ENCODE measurements around the gene FOLR1. TPM values are rescaled to one million over a fixed set of nuclear protein-coding genes. Genes with fewer than 3 reads are reported as not detected.
"Not testable (repeated sequence)": the region's sequence is repeated elsewhere in the genome, so short reads cannot be mapped to it uniquely, and the experiment has no call there.

FOLR1 gene
- 0.41 and 1.3 TPM in 2 replicates for total RNA-seq (2014; rRNA removed; shearing (Covaris generic))

DNA sequence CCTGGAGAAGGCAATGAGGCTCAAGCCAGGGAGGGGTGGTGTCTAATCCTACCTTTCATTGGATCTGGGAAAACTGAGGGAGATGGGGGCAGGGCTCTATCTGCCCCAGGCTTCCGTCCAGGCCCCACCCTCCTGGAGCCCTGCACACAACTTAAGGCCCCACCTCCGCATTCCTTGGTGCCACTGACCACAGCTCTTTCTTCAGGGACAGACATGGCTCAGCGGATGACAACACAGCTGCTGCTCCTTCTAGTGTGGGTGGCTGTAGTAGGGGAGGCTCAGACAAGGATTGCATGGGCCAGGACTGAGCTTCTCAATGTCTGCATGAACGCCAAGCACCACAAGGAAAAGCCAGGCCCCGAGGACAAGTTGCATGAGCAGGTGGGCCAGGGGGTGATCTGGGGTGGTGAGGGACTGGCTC is at the start of gene FOLR1:
FOLR1 (plus strand) TSS at position 180 of the 421 bp plus-strand sequence; CDS start at position 214, 34 bp downstream.
- DNase-seq: peak; percentile 67
- Histone ChIP-seq H3K36me3 (replicated peaks; ENCODE audit: control insufficient read depth, insufficient read depth, low read length) (no peaks in the 10 kb centered on the region), H3K27me3 (ENCODE audit: control insufficient read depth, insufficient read depth, low read length) (no peaks in the 10 kb centered on the region; the same call in 1 of the 2 replicates), H3K4me3 (ENCODE audit: insufficient read depth, low read depth, low read length) (no peak within 1 kb of the TSS)

DNA sequence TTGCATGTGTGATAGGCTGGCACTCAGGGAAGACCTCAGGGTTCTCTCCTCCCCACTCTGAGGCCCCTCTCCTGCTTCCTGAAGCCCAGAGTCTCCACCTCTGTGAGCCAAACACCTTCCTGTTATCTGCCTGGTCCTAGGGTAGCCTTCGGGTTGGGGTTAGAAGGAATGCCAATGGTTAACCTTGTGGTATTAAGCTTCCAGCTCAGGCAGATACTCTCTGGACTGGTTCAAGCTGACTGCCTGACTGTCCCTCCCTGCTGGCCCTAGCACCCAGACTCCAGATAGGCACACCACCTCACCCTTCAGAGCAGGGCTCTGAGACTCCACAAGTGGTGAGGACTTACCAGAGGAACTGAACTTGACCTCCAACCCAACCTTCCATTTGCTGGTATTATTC is 49.4 kb upstream of the FOLR1 start:
- DNase-seq; H3K36me3 ChIP-seq (replicated peaks; ENCODE audit: control insufficient read depth, insufficient read depth, low read length); H3K4me3 ChIP-seq (ENCODE audit: insufficient read depth, low read depth, low read length); H3K27me3 ChIP-seq (ENCODE audit: control insufficient read depth, insufficient read depth, low read length): not testable (repeated sequence)

DNA sequence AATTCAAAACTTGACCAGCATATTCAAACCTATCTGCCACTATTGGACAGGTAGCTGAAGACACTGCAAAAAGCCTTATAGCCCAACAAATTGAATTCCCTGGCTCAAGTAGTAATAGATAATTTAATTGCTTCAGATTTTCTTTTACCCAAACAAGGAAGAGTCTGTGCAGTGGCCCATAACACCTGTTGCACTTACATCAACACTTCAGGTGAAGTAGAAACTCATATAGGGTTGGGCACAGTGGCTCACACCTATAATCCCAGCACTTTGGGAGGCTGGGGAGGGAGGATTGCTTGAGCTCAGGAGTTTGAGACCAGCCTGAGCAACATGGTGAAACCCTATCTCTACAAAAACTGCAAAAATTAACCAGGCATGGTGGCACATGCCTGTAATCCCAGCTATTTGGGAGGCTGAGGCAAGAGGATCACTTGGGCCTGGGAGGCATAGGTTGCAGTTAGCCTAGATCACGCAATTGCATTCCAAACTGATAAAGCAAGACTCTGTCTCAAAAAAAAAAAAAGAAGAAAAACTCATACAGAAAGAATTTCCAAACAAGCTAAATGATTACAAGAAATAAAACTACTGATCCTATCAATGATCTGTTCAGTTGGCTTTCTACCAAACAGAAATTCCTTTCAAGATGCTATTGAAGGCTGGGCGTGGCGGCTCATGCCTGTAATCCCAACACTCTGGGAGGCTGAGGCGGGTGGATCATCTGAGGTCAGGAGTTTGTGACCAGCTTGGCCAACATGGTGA is 47.0 kb upstream of the FOLR1 start:
- Histone ChIP-seq H3K27me3 (ENCODE audit: control insufficient read depth, insufficient read depth, low read length) (no peaks in the 10 kb centered on the region), H3K4me3 (ENCODE audit: insufficient read depth, low read depth, low read length) (no peak overlapping the region), H3K36me3 (replicated peaks; ENCODE audit: control insufficient read depth, insufficient read depth, low read length) (no peaks in the 10 kb centered on the region)
- no peak for DNase-seq

DNA sequence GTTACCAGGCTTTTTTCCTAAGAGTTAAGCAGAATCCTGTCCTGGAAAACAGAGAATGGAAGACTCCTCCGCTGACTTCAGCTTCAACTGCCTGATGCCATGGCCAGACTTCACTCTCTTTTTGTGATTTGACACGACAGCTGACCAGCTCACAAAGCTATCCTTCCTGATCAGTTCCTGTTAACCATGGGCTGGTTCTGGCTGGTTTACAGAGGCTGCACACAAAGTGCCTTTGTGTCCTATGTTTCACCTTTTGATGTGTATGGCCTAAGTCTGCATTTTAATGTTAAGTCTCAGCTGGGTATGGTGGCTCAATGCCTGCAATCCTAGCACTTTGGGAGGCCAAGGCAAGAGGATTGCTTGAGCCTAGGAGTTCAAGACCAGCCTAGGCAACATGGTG is 45.3 kb upstream of the FOLR1 start:
- Histone ChIP-seq H3K27me3 (ENCODE audit: control insufficient read depth, insufficient read depth, low read length) (no peaks in the 10 kb centered on the region), H3K4me3 (ENCODE audit: insufficient read depth, low read depth, low read length) (no peak overlapping the region), H3K36me3 (replicated peaks; ENCODE audit: control insufficient read depth, insufficient read depth, low read length) (no peaks in the 10 kb centered on the region)
- no peak for DNase-seq

DNA sequence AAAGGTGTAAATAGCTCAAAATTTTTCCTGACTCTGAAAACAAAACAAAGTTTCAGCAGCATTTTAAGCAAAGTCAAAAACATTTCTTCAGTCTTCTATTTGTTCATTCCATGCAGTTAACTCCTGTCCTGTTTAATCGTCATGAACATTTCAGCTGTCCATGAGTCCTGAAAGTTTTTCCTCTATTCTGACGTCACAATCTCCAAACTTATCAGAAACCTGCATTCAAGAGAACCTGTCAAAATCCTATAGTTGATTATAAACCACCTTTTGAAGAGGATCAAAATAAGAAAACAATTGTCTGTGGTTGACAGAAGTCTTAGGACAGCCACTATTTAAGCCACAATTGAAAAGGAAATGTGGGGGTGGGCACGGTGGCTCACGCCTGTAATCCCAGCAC is 41.1 kb upstream of the FOLR1 start:
- H3K4me3 ChIP-seq (ENCODE audit: insufficient read depth, low read depth, low read length): no peak overlapping the region
- H3K27me3 ChIP-seq (ENCODE audit: control insufficient read depth, insufficient read depth, low read length): no peaks in the 10 kb centered on the region
- DNase-seq: no peak
- no peaks in the 10 kb centered on the region for H3K36me3 ChIP-seq (replicated peaks; ENCODE audit: control insufficient read depth, insufficient read depth, low read length)

DNA sequence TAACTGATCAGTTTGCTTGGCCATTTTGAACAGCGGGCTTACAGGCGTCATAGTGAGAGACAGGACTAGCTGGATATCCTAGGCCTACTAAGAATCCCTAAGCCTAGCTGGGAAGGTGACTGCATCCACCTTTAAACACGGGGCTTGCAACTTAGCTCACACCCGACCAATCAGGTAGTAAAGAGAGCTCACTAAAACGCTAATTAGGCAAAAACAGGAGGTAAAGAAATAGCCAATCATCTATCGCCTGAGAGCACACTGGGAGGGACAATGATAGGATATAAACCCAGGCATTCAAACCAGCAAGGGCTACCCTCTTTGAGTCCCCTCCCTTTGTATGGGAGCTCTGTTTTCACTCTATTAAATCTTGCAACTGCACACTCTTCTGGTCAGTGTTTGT is 38.1 kb upstream of the FOLR1 start:
- not testable (repeated sequence) for H3K27me3 ChIP-seq (ENCODE audit: control insufficient read depth, insufficient read depth, low read length); H3K36me3 ChIP-seq (replicated peaks; ENCODE audit: control insufficient read depth, insufficient read depth, low read length); H3K4me3 ChIP-seq (ENCODE audit: insufficient read depth, low read depth, low read length); DNase-seq

DNA sequence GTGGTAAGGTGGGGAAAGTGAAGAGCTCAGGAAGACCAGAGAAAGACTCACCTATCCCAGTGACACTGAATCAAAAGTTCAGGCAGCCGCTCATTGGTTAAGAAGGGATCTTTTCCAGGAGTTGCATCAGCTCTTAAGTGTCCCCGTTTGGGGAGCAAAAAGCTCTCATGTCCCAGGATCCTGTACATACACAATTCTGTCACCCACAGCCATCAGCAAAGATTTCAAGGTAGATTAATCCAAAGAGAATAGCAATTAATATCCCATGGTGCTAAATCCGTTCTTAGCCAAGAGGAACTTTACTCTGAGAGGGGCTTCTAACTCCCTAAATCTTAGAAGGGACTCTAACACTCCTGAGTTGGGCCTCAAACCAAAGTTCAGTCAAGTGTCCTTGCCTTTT is 37.1 kb upstream of the FOLR1 start:
- Histone ChIP-seq H3K36me3 (replicated peaks; ENCODE audit: control insufficient read depth, insufficient read depth, low read length) (no peaks in the 10 kb centered on the region), H3K27me3 (ENCODE audit: control insufficient read depth, insufficient read depth, low read length) (0 out of 2 replicates have a peak, but pooled peaks cover 1% of the 10 kb centered on the region), H3K4me3 (ENCODE audit: insufficient read depth, low read depth, low read length) (no peak overlapping the region)
- no peak for DNase-seq

DNA sequence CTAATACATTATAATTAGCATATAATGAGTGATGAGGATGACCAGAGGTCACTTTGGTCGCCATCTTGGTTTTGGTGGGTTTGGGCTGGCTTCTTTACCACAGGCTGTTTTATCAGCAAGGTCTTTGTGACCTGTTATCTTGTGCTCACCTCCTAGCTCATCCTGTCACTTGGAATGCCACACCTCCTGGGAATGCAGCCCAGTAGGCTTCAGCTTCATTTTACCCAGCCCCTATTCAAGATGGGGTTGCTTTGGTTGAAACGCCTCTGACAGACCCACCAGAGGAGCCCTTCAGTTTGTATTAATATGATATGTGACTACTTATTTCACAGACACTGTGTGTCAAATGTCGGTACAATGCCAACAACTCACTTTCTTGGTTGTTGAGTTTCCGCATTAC is 36.2 kb upstream of the FOLR1 start:
- DNase-seq: no peak
- H3K36me3 ChIP-seq (replicated peaks; ENCODE audit: control insufficient read depth, insufficient read depth, low read length): no peaks in the 10 kb centered on the region
- H3K4me3 ChIP-seq (ENCODE audit: insufficient read depth, low read depth, low read length): no peak overlapping the region
- 0 out of 2 replicates have a peak, but pooled peaks cover 1% of the 10 kb centered on the region for H3K27me3 ChIP-seq (ENCODE audit: control insufficient read depth, insufficient read depth, low read length)

DNA sequence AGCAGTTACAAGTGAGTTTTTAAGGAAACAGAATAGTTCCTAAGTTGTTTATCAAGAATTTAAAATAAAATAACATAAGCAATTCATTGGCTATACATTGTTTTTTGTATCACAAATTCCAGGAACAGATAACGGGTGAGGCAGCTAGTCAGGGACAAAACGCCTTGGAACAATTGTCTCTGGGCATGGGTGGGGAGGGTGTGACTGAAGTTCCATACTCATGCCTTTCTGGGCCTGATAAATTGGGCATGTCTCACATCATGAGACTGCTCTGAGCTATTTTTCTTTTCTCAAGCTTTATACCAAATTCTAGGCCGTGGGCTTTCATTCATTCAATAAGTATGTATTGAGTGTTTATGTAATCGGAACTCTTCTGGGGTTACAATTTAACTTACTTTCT is 34.8 kb upstream of the FOLR1 start:
- 0 out of 2 replicates have a peak, but pooled peaks cover 1% of the 10 kb centered on the region for H3K27me3 ChIP-seq (ENCODE audit: control insufficient read depth, insufficient read depth, low read length)
- H3K4me3 ChIP-seq (ENCODE audit: insufficient read depth, low read depth, low read length): no peak overlapping the region
- no peak for DNase-seq
- H3K36me3 ChIP-seq (replicated peaks; ENCODE audit: control insufficient read depth, insufficient read depth, low read length): no peaks in the 10 kb centered on the region

DNA sequence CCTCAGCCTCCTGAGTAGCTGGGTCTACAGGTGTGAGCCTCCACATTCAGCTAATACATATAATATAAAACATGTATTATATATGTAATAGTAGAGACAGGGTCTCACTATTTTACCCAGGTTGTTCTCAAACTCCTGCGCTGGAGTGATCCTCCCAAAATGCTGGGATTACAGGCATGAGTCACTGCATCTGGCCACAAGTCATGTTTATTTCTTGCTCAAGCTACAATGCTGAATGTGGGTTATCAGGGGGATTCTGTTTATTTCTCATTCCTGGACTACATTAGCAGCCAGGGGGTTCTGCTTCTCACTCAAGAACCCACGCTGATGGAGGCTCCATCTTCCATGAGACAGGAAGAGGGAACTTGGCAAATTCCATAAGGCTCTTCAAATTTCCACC is 31.6 kb upstream of the FOLR1 start:
- DNase-seq: no peak
- Histone ChIP-seq H3K27me3 (ENCODE audit: control insufficient read depth, insufficient read depth, low read length) (0 out of 2 replicates have a peak, but pooled peaks cover 1% of the 10 kb centered on the region), H3K36me3 (replicated peaks; ENCODE audit: control insufficient read depth, insufficient read depth, low read length) (no peaks in the 10 kb centered on the region), H3K4me3 (ENCODE audit: insufficient read depth, low read depth, low read length) (no peak overlapping the region)

DNA sequence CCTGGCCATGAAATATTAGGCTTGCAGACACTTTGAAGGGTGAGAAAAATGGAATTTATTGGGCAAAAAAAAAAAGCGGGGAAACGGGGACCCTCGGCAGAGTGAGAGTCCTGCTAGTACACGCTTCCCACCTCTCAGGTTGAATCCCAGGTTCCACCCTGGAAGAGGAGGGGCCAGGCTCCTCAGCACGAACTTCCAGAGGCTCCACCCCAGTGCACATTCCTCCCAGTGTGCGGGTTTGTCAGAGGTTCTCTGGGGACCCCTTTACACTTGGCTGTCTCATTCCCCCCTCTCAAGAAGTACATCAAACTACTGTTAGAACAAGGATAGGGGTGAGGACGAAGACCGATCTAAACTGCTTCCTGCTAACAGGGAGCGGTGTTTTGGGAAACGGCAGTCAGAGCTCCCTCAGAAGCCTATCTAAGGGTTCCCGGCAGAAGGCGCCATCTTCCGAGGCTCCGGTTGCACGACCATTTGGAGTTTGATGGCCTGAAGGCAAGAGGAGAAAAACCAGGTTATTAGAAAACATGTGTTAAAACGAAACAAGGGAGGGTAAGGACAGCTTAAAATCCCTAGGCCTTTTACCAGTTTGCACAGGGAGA is 28.9 kb upstream of the FOLR1 start:
- H3K4me3 ChIP-seq (ENCODE audit: insufficient read depth, low read depth, low read length): no peak overlapping the region

DNA sequence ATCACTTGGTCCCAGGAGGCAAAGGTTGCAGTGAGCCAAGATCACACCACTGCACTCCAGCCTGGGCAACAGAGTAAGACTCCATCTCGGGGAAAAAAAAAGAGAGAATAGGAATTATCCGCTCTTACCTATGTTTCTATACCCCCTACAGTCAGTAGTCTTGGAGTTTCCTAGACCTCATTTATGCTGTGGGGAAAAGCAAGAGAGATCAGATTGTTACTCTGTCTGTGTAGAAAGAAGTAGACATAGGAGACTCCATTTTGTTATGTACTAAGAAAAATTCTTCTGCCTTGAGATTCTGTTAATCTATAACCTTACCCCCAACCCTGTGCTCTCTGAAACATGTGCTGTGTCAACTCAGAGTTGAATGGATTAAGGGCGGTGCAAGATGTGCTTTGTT is 27.8 kb upstream of the FOLR1 start:
- H3K36me3 ChIP-seq (replicated peaks; ENCODE audit: control insufficient read depth, insufficient read depth, low read length): not testable (repeated sequence)

More for the DNA sequence above, 28.9 kb upstream of the FOLR1 start:
- Histone ChIP-seq H3K36me3 (replicated peaks; ENCODE audit: control insufficient read depth, insufficient read depth, low read length) (no peaks in the 10 kb centered on the region), H3K27me3 (ENCODE audit: control insufficient read depth, insufficient read depth, low read length) (0 out of 2 replicates have a peak, but pooled peaks cover 1% of the 10 kb centered on the region)
- no peak for DNase-seq

DNA sequence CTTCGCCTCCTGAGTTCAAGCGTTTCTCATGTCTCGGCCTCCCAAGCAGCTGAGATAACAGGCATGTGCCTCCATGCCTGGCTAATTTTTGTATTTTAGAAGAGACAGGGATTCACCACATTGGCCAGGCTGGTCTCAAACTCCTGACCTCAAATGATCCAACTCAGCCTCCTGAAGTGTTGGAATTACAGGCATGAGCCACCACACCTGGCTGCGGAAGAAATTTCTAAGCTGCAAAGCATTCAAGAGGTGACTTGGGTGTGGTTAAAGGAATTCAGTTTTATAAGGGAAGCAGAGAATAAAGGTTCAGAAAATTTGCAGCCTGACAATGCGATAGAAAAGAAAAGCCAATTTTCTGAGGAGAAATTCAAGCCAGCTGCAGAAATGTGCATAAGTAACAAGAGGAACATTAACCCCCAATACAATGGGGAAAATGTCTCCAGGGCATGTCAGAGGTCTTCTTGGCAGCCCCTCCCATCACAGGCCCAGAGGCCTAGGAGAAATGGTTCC is 22.8 kb upstream of the FOLR1 start:
- H3K27me3 ChIP-seq (ENCODE audit: control insufficient read depth, insufficient read depth, low read length); H3K4me3 ChIP-seq (ENCODE audit: insufficient read depth, low read depth, low read length); H3K36me3 ChIP-seq (replicated peaks; ENCODE audit: control insufficient read depth, insufficient read depth, low read length); DNase-seq: not testable (repeated sequence)

More for the DNA sequence above, 27.8 kb upstream of the FOLR1 start:
- not testable (repeated sequence) for DNase-seq; H3K4me3 ChIP-seq (ENCODE audit: insufficient read depth, low read depth, low read length); H3K27me3 ChIP-seq (ENCODE audit: control insufficient read depth, insufficient read depth, low read length)

DNA sequence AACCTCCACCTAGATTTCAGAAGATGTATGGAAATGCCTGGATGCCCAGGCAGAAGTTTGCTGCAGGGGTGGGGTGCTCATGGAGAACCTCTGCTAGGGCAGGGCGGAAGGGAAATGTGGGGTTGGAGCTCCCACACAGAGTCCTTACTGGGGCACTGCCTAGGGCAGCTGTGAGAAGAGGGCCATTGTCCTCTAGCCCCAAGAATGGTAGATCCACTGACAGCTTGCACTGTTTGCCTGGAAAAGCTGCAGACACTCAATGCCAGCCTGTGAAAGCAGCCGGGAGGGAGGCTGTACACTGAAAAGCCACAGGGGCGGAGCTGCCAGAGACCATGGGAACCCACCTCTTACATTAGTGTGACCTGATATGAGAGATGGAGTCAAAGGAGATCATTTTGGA is 22.2 kb upstream of the FOLR1 start:
- not testable (repeated sequence) for H3K4me3 ChIP-seq (ENCODE audit: insufficient read depth, low read depth, low read length); H3K36me3 ChIP-seq (replicated peaks; ENCODE audit: control insufficient read depth, insufficient read depth, low read length); H3K27me3 ChIP-seq (ENCODE audit: control insufficient read depth, insufficient read depth, low read length); DNase-seq

DNA sequence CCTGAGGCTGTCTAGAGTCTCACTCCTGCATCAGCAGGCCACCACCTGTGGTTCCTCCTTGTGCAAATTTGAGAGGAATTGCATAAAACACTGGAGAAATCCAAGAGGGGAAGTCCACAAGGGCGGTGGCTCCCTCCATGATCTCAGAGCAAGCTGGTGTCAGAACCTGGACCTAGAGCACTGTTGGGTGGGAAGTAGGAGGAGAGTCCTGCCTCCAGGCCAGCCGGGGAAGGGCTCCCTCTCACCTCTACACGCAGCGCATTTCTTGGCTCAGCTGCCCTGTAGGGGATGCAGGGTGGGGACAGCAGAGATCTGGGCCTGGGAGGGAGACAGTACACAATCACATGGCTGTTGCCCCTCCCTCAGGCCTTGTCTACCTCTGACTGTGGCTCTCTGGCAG is 19.9 kb upstream of the FOLR1 start:
- not testable (repeated sequence) for DNase-seq; H3K4me3 ChIP-seq (ENCODE audit: insufficient read depth, low read depth, low read length); H3K27me3 ChIP-seq (ENCODE audit: control insufficient read depth, insufficient read depth, low read length); H3K36me3 ChIP-seq (replicated peaks; ENCODE audit: control insufficient read depth, insufficient read depth, low read length)
